ENCODE data around the gene RPL10A.

The RPL10A gene

GRCh38 chr6:35463292-35463691 lies 4.9 kb upstream of the RPL10A start:
- H3K4me3 ChIP-seq (ENCODE audit: low read depth, low read length), result no peak overlapping the region
- DNase-seq (ENCODE audit: low read depth, low spot score), result no peak
- TF ChIP-seq CTCF (IDR thresholded peaks at IDR 0.05; ENCODE audit: insufficient read depth, low read length, missing control alignments), result no peak
- ChIA-PET CTCF (interaction anchor here (0.9 to 5.7 kb wide), 4 partner anchors 9 to 167 kb away, joined by 3 to 119 read pairs (median 8); partner anchors contain the start of genes FANCE and PPARD), POLR2A (no interaction called here)

- H3K4me3 ChIP-seq (ENCODE audit: low read depth, low read length), result no peak overlapping the region
- ChIA-PET POLR2A (no interaction called here), CTCF (interaction anchor here (0.6 to 5.7 kb wide), 15 partner anchors 12 to 224 kb away, joined by 3 to 119 read pairs (median 7); partner anchors contain the start of genes DEF6, FANCE and PPARD)
- TF ChIP-seq CTCF (IDR thresholded peaks at IDR 0.05; ENCODE audit: insufficient read depth, low read length, missing control alignments), result no peak
- no peak for DNase-seq (ENCODE audit: low read depth, low spot score)
Measured at GRCh38 chr6:35465646-35466045, 2.6 kb upstream of the RPL10A start.

- CTCF ChIA-PET, result interaction anchor here (1.4 to 5.7 kb wide), 10 partner anchors 12 to 171 kb away, joined by 3 to 119 read pairs (median 8); partner anchors contain the start of genes DEF6, FANCE, PPARD and TEAD3
- no peak for DNase-seq (ENCODE audit: low read depth, low spot score)
- TF ChIP-seq CTCF (IDR thresholded peaks at IDR 0.05; ENCODE audit: insufficient read depth, low read length, missing control alignments), result no peak
- H3K4me3 ChIP-seq (ENCODE audit: low read depth, low read length), result peak overlapping the region; percentile 94
- POLR2A ChIA-PET, result interaction anchor here (0.8 to 2.8 kb wide), 7 partner anchors 9 to 127 kb away, joined by 3 to 12 read pairs (median 5); partner anchors contain the start of genes PPARD and TEAD3
Measured at GRCh38 chr6:35468980-35469750, 964 bp downstream of the RPL10A start.

- CTCF ChIA-PET, result interaction anchor here (1.5 to 5.6 kb wide), 4 partner anchors 12 to 127 kb away, joined by 3 to 68 read pairs (median 6); partner anchors contain the start of gene PPARD
- H3K4me3 ChIP-seq (ENCODE audit: low read depth, low read length), result peak overlapping the region; percentile 94
- TF ChIP-seq CTCF (IDR thresholded peaks at IDR 0.05; ENCODE audit: insufficient read depth, low read length, missing control alignments), result no peak
- no peak for DNase-seq (ENCODE audit: low read depth, low spot score)
- POLR2A ChIA-PET, result interaction anchor here (0.7 to 2.8 kb wide), 7 partner anchors 8 to 116 kb away, joined by 3 to 22 read pairs (median 12); partner anchors contain the start of gene TEAD3
Measured at GRCh38 chr6:35469751-35470662, 1.8 kb downstream of the RPL10A start.

GRCh38 chr6:35470663-35471120 lies 2.5 kb downstream of the RPL10A start:
- ChIA-PET CTCF (interaction anchor here (1.6 to 2.0 kb wide), 3 partner anchors 16 to 129 kb away, joined by 5 to 10 read pairs (median 7); no protein-coding TSS in a partner anchor), POLR2A (interaction anchor here (0.6 to 2.8 kb wide), 6 partner anchors 10 to 116 kb away, joined by 3 to 22 read pairs (median 12); partner anchors contain the start of gene TEAD3)
- H3K4me3 ChIP-seq (ENCODE audit: low read depth, low read length), result peak overlapping the region; percentile 94
- DNase-seq (ENCODE audit: low read depth, low spot score), result no peak
- TF ChIP-seq CTCF (IDR thresholded peaks at IDR 0.05; ENCODE audit: insufficient read depth, low read length, missing control alignments), result no peak

Measured in AG04449 (cell line).